Measurements from ENCODE around the gene ANKRD23.

ANKRD23 gene

GRCh38 chr2:96876269-96877041 lies 32.6 kb upstream of the ANKRD23 start:
- DNase-seq: peak; percentile 76

GRCh38 chr2:96875498-96876268 lies 31.9 kb upstream of the ANKRD23 start:
- DNase-seq: no peak

- DNase-seq: peak; percentile 36
Observed at GRCh38 chr2:96874198-96874831, 30.5 kb upstream of the ANKRD23 start.

- peak; percentile 65 for DNase-seq
Observed at GRCh38 chr2:96873651-96874096, 29.9 kb upstream of the ANKRD23 start.

GRCh38 chr2:96872591-96873349 lies 28.9 kb upstream of the ANKRD23 start:
- no peak for DNase-seq

- DNase-seq: no peak
Observed at GRCh38 chr2:96870626-96871255, 26.9 kb upstream of the ANKRD23 start.

GRCh38 chr2:96869822-96870625 lies 26.2 kb upstream of the ANKRD23 start, which contains the start of gene SEMA4C:
Gene SEMA4C, minus strand, starts transcription at chr2:96870080. Its CDS starts 2,194 bp downstream, at chr2:96867886.
- no peak for DNase-seq

GRCh38 chr2:96869281-96869821 lies 25.5 kb upstream of the ANKRD23 start:
- DNase-seq: no peak

- DNase-seq: peak; percentile 87
Observed at GRCh38 chr2:96868555-96869280, 24.9 kb upstream of the ANKRD23 start.

GRCh38 chr2:96867756-96868554 lies 24.1 kb upstream of the ANKRD23 start:
- DNase-seq: no peak

- DNase-seq: no peak
Observed at GRCh38 chr2:96866986-96867755, 23.4 kb upstream of the ANKRD23 start.

GRCh38 chr2:96866586-96866985 lies 22.8 kb upstream of the ANKRD23 start:
- no peak for DNase-seq

- no peak for DNase-seq
Observed at GRCh38 chr2:96866149-96866548, 22.3 kb upstream of the ANKRD23 start.

- no peak for DNase-seq
Observed at GRCh38 chr2:96865654-96866053, 21.8 kb upstream of the ANKRD23 start.

GRCh38 chr2:96864343-96865091 lies 20.7 kb upstream of the ANKRD23 start:
- no peak for DNase-seq

GRCh38 chr2:96863575-96864342 lies 19.9 kb upstream of the ANKRD23 start:
- no peak for DNase-seq

GRCh38 chr2:96863056-96863455 lies 19.2 kb upstream of the ANKRD23 start:
- DNase-seq: peak; percentile 75
